Ectodermal cell (in vitro differentiated cells): ENCODE data around the gene SMYD3.

Experiments
- H3K27ac ChIP-seq: 2 replicates; pipeline ENCODE4 v1.7.0; 2013; ENCODE audit warnings: mild to moderate bottlenecking, low read depth, low read length; ENCODE audit not compliant: insufficient read depth, poor library complexity, severe bottlenecking
- H3K27me3 ChIP-seq: 2 replicates; pipeline ENCODE4 v1.7.0; 2013; ENCODE audit warnings: mild to moderate bottlenecking, low read length; ENCODE audit not compliant: insufficient read depth, control insufficient read depth, poor library complexity, severe bottlenecking
- H3K36me3 ChIP-seq: one replicate; pipeline ENCODE4 v1.7.0; 2013; ENCODE audit warnings: low read length; ENCODE audit not compliant: control insufficient read depth, insufficient read depth
- H3K4me1 ChIP-seq: one replicate; pipeline ENCODE4 v1.7.0; 2013; ENCODE audit warnings: low read length; ENCODE audit not compliant: control insufficient read depth, insufficient read depth
- H3K4me3 ChIP-seq: 2 replicates; pipeline ENCODE4 v1.7.0; 2013; ENCODE audit warnings: low read depth, low read length, control low read depth; ENCODE audit not compliant: insufficient read depth
- H3K9me3 ChIP-seq: 2 replicates; pipeline ENCODE4 v1.7.0; 2013; ENCODE audit warnings: mild to moderate bottlenecking, low read length, moderate library complexity; ENCODE audit not compliant: control insufficient read depth
- WGBS, 2 experiments: methylation state at CpG; one replicate each; pipeline ENCODE4 v1.1.7; 2013; ENCODE audit warnings: missing lambda C conversion rate in 2 of 2; 5-methylcytosine and 5-hydroxymethylcytosine counted together

SMYD3 gene

GRCh38 chr1:246267896-246268295 lies 239.2 kb downstream of the SMYD3 start:
- Histone ChIP-seq H3K36me3 (no peaks in the 10 kb centered on the region), H3K27me3 (no peaks in the 10 kb centered on the region), H3K4me1 (peaks cover 4% of the 10 kb centered on the region), H3K27ac (no peak overlapping the region), H3K9me3 (no peaks in the 10 kb centered on the region), H3K4me3 (no peak overlapping the region)
- 67 to 81% methylated on average over 4 to 5 of the region's 5 CpGs for whole genome bisulfite sequencing, 2 experiments

GRCh38 chr1:246267426-246267825 lies 239.7 kb downstream of the SMYD3 start:
- Histone ChIP-seq H3K27me3 (no peaks in the 10 kb centered on the region), H3K27ac (no peak overlapping the region), H3K4me3 (no peak overlapping the region), H3K4me1 (peaks cover 4% of the 10 kb centered on the region), H3K9me3 (no peaks in the 10 kb centered on the region), H3K36me3 (no peaks in the 10 kb centered on the region)
- 81% methylated on average over 2 to 3 of the region's 3 CpGs for WGBS, 2 experiments

DNA sequence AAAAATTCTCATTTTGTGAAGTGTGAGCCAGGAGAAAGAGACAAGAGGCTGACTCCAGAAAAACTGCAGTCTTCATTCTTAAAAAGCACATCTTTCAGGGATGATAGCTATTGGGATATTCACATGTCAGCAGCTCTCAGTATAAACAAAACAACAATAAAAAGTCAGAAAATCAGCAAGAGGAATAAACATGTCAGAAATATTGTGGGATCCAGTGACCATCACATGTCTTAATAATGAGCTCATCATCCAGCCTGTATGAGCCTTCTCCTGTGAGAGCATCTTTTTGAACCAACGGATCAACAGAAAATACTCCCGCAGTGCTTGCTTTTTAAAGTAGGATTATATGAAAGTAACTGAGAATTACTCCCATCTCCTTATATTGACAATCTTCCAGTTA lies 241.6 kb downstream of the SMYD3 start:
- Histone ChIP-seq H3K27ac (no peak overlapping the region), H3K36me3 (no peaks in the 10 kb centered on the region), H3K4me1 (peaks cover 4% of the 10 kb centered on the region), H3K9me3 (no peaks in the 10 kb centered on the region), H3K4me3 (no peak overlapping the region), H3K27me3 (no peaks in the 10 kb centered on the region)
- 100% methylated on average over 1 of the region's 2 CpGs; no CpG with 5 or more reads in 1 of the 2 experiments for WGBS, 2 experiments

DNA sequence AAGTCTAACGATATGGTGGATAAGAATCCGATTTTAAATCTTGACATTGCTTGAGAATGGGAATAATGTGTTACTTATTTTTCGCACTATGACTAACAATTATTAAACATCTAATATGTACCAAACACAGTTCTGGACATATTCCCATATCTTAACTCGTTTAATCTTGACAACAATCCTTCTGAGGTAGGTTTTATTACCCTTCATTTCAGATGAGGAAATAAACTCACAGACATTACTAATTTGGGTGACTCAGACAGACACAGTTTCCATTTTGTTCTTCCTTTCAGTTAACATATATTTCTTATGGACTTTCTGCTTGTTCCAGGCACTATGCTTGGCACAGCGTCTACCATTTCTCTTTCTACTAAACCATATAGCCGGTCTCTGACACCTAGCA lies 244.8 kb downstream of the SMYD3 start:
- Histone ChIP-seq H3K4me1 (no peaks in the 10 kb centered on the region), H3K27ac (no peak overlapping the region), H3K9me3 (no peaks in the 10 kb centered on the region), H3K4me3 (no peak overlapping the region), H3K27me3 (no peaks in the 10 kb centered on the region), H3K36me3 (no peaks in the 10 kb centered on the region)
- 81 to 87% methylated on average over 4 to 6 of the region's 6 CpGs for WGBS, 2 experiments

- WGBS, 2 experiments: 100% methylated on average over 2 of the region's 3 CpGs; no CpG with 5 or more reads in 1 of the 2 experiments
- H3K4me3 ChIP-seq: no peak overlapping the region
- H3K27ac ChIP-seq: no peak overlapping the region
- no peaks in the 10 kb centered on the region for H3K36me3 ChIP-seq
- H3K9me3 ChIP-seq: no peaks in the 10 kb centered on the region
- H3K4me1 ChIP-seq: no peaks in the 10 kb centered on the region
- no peaks in the 10 kb centered on the region for H3K27me3 ChIP-seq
Measured at GRCh38 chr1:246261639-246262038, 245.4 kb downstream of the SMYD3 start.

- no peaks in the 10 kb centered on the region for H3K27me3 ChIP-seq
- no peaks in the 10 kb centered on the region for H3K36me3 ChIP-seq
- no peaks in the 10 kb centered on the region for H3K4me1 ChIP-seq
- no peak overlapping the region for H3K4me3 ChIP-seq
- WGBS, 2 experiments: 78 to 88% methylated on average over 4 of the region's 4 CpGs
- H3K27ac ChIP-seq: no peak overlapping the region
- H3K9me3 ChIP-seq: no peaks in the 10 kb centered on the region
Measured at GRCh38 chr1:246258250-246258649, 248.8 kb downstream of the SMYD3 start.

DNA sequence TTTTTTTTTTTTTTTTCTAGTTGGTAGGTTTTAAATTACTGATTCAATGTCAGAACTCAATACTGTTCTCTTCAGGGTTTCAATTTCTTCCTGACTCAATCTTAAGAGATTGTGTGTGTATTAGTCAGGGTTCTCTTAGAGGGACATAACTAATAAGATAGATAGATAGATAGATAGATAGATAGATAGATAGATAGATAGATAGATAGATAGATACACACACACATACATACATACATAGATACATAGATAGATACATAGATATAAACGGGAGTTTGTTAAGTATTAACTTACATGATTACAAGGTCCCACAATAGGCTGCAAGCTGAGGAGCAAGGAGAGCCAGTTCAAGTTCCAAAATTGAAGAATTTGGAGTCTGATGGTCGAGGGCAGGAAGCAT lies 251.3 kb downstream of the SMYD3 start:
- Histone ChIP-seq H3K27me3 (no peaks in the 10 kb centered on the region), H3K27ac (no peak overlapping the region), H3K4me3 (no peak overlapping the region), H3K4me1 (no peaks in the 10 kb centered on the region), H3K36me3 (no peaks in the 10 kb centered on the region), H3K9me3 (no peaks in the 10 kb centered on the region)
- 94 to 99% methylated on average over 1 to 2 of the region's 2 CpGs for WGBS, 2 experiments

GRCh38 chr1:246254854-246255253 lies 252.2 kb downstream of the SMYD3 start:
- Histone ChIP-seq H3K36me3 (no peaks in the 10 kb centered on the region), H3K9me3 (no peaks in the 10 kb centered on the region), H3K27me3 (no peaks in the 10 kb centered on the region), H3K27ac (no peak overlapping the region), H3K4me1 (no peaks in the 10 kb centered on the region), H3K4me3 (no peak overlapping the region)
- 79 to 96% methylated on average over 2 of the region's 2 CpGs for WGBS, 2 experiments

GRCh38 chr1:246246430-246246829 lies 260.6 kb downstream of the SMYD3 start:
- Histone ChIP-seq H3K4me1 (no peaks in the 10 kb centered on the region), H3K27ac (no peak overlapping the region), H3K36me3 (no peaks in the 10 kb centered on the region), H3K27me3 (no peaks in the 10 kb centered on the region), H3K4me3 (no peak overlapping the region), H3K9me3 (no peaks in the 10 kb centered on the region)
- no CpG with 5 or more reads among the region's 1 CpG for WGBS, 2 experiments

- WGBS, 2 experiments: no CpG with 5 or more reads among the region's 1 CpG
- Histone ChIP-seq H3K27me3 (no peaks in the 10 kb centered on the region), H3K27ac (no peak overlapping the region), H3K36me3 (no peaks in the 10 kb centered on the region), H3K4me3 (no peak overlapping the region), H3K4me1 (no peaks in the 10 kb centered on the region), H3K9me3 (no peaks in the 10 kb centered on the region)
Measured at GRCh38 chr1:246245541-246245940, 261.5 kb downstream of the SMYD3 start.

DNA sequence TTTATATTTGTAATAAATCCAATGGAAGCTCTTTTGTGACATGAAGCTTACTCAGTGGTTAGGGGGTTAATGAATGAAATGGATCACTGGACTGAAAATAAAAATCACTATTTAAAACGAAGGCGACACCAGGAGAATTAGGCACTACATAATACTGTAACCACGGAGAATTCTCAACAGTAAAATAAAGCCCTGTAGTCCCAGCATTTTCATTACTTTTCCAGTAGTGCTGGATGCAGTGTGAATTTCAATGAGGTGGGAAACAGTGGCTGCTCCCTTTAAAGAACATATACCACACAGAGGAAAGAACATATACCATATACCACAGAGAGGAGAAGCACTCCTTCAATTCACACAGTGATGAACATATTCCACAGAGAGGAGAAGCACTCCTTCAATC lies 275.0 kb downstream of the SMYD3 start:
- Histone ChIP-seq H3K4me3 (no peak overlapping the region), H3K9me3 (no peaks in the 10 kb centered on the region), H3K27ac (no peak overlapping the region), H3K27me3 (no peaks in the 10 kb centered on the region), H3K4me1 (no peaks in the 10 kb centered on the region), H3K36me3 (no peaks in the 10 kb centered on the region)
- 88 to 96% methylated on average over 3 of the region's 3 CpGs for WGBS, 2 experiments
